ENCODE measurements around the gene CHTOP.
A peak's percentile ranks its signal among the peaks of the same experiment; 100 is the strongest.
"Not testable (repeated sequence)": the region's sequence is repeated elsewhere in the genome, so short reads cannot be mapped to it uniquely, and the experiment has no call there.

The CHTOP gene

DNA sequence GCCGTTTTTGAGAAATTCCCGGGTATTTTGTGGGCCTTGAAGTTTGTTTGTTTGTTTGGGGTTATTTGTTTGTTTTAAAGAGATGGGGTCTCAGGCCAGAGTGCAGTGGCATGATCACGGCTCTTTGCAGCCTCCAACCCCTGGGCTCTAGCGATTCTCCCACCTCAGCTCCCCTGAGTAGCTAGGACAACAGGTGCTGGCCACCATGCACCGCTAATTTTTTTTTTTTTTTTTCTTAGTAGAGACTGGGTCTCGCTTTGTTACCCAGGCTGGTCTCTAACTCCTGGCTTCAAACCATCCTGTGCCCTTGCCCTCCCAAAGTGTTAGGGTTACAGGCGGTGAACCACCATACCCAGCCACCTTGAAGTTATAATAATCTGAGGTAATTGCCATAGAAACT is 2.0 kb downstream of the CHTOP start:
- DNase-seq: no peak

DNA sequence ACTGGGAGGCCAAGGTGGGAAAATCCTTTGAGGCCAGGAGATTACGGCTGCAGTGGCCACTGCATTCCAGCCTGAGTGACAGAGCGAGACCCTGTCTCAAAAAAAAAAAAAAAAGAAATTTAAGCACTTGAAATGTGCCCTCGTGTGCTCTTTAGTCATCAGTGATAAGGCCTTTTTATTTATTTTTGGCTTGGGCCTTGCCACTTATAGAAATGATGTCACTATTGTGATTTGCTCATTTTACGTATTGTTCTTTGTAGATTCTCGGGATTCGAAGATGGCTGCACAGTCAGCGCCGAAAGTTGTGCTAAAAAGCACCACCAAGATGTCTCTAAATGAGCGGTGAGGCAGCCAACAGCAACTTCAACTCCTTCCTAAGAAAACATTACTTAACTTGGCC is 2.4 kb downstream of the CHTOP start:
- no peak for DNase-seq

DNA sequence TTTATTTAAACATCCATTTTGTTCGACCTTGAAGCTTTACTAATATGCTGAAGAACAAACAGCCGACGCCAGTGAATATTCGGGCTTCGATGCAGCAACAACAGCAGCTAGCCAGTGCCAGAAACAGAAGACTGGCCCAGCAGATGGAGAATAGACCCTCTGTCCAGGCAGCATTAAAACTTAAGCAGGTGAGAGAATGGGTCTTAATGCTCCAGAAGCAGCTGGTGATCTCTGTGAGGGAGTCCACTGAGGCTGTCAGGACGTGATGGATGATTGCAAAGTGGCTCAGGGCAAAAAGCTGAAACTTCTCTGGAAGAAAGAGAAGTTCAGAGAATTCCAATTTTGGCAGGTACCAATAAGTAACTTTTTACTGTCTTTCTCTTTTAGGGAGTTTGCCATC is 4.4 kb downstream of the CHTOP start:
- no peak for DNase-seq

DNA sequence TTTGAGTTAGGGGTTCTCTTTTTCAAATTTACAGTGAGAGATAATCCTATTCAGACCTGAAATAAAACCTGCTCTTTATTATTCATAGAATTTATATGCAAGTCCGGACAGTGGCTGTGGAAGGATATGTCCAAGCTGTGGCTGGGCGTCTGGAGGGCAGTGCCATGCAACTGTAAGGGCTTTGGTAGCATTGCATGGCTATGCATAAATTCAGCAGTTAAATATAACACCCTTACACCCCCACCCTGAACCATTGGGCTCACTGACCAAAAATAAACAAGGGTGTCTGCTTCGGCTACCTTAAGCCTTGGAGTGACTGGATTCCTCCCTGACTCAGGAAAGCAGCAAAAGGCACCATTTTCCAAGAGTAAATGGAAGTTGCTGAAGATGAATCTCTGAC is 5.4 kb downstream of the CHTOP start:
- no peak for DNase-seq

DNA sequence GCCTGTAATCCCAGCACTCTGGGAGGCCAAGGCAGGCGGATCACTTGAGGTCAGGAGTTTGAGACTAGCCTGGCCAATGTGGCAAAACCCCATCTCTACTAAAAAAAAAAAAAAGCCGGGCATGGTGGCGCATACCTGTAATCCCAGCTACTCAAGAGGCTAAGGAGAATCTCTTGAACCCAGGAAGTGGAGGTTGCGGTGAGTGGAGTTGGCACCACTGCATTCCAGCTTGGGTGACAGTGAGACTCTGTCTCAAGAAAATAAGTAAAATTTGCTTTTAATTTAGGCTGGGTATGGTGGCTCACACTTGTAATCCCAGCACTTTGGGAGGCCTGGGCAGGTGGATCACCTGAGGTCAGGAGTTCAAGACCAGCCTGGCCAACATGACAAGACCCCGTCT is 6.3 kb downstream of the CHTOP start:
- DNase-seq: not testable (repeated sequence)

GRCh38 chr1:153640861-153641260 is 7.0 kb downstream of the CHTOP start:
- DNase-seq: no peak

- no peak for DNase-seq
These were observed 8.3 kb downstream of the CHTOP start for GRCh38 chr1:153642161-153642560.

GRCh38 chr1:153643100-153643499 is 9.2 kb downstream of the CHTOP start:
- DNase-seq: no peak

DNA sequence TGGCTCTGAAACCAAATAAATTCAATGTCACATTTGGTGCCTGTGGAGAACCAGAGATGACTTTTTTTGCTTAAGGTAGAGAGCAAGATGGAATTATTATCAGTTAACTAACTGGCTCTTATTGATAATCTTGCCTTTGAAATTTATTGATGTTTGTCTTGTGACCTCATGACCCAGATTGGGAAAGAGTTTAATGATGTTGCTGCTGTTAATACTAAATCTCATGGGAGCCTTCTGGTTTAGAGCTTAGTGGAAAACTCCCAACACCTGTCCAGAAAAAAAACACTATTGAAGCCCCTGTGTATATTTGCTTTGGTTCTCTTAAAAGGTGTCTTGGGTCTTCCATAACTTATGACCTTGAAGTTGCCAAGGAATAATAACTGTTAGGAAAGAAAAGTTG is 9.9 kb downstream of the CHTOP start:
- DNase-seq: no peak

DNA sequence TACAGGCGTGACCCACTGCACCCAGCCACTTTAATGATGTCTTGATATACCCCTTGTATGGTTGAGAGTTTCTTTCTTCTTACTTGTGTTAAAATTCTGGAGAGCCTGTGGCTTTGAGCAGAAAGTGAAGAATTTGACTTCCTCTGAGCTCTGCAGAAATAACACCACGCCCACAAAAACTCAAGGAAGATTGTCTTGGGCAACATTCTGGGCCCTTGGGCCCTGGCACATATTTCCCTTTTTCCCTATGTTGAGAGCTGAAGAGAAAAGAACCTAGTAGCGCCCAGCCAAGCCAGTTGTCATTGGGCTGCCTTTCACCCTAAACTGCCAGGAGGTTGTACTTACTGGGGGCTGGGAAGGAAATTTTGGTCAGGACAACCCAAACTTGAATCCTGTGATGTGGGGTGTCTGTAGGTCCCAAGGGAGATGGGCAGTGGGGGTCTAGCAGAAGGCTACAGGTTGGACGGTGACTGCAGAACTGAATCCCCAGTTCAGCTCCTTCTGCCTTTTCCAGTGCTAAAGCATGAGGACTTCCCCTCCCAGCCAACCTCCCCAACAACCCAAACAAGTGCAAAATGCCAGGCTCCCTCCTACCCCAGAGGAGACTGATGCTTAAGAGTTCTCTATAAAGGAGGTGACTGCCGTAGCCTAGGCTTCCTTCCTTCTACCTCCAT is 12.9 kb downstream of the CHTOP start:
- peak; percentile 38 for DNase-seq

- peak; percentile 39 for DNase-seq
These were observed 13.5 kb downstream of the CHTOP start for GRCh38 chr1:153647346-153647714.

GRCh38 chr1:153648000-153648643 is 14.3 kb downstream of the CHTOP start:
- no peak for DNase-seq

- DNase-seq: peak; percentile 73
These were observed 15.4 kb downstream of the CHTOP start for GRCh38 chr1:153649137-153649862.

DNA sequence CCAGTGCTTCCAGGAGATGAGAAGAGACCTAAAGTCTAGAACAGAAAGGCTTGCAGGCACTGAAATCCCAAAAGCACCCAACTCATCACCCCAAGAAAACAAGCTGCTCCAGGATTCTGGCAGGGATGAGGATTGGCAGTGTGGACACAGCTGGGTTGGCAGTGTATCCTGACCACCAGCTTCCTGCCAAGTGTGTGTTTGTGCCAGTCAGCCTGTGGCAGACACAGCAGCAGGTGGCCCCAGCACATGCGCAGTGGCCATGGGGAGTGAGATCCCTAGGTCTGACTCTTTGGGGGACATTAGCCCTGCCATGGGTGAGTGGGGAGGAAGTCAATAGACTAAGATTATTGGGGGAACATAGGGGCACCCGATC is 16.0 kb downstream of the CHTOP start:
- DNase-seq: peak; percentile 86

DNA sequence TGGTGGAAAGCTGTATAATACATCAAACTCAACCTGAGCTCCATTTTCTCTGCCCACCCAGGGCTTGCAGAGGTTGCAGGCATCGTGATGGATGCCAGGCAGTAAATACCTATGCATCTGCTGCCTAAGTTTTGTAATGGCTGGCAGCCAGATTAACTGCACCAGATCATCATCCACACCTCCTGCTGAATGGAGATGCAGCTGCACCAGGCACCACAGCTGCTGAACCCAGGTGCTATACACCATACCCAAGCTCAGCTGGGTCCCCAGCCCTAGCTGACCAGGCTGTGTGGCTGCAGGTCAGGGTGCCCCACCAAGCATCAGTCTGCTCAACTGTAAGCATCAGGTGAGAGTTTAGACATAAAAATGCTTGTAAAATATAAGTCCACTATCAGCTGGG is 17.9 kb downstream of the CHTOP start:
- peak; percentile 17 for DNase-seq

DNA sequence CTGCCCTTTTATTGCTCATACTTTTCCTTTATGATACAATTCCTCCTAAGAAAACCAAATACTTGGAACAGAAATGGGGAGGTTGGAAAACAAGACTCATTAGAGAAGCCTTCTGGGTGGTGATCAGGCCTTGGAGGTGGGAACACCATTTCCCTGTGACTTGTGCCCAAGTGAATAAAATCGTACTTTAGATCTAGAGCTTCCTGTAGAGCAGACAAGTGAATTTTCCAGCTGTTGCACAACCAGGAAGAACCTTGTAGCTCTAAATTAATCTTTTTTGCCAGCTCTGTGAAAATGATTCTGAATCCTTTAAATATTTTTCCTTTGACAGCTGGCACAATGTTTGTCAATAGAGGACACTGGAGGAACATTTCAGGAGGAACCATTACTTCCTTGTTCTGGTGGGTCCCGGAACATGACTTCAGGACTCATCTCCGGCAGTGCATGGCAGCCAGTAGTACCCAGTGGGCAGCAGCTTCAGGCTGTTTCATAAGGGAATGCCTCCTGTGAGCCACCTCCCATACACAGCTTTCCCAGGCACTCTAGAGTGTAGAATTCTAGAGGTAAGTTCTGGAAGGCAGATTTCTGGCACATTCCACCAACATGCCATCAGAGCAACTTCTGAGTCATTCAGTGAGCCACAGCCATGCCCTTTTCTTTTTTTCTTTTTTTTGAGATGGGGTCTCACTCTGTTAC is 19.1 kb downstream of the CHTOP start:
- peak; percentile 46 for DNase-seq

DNA sequence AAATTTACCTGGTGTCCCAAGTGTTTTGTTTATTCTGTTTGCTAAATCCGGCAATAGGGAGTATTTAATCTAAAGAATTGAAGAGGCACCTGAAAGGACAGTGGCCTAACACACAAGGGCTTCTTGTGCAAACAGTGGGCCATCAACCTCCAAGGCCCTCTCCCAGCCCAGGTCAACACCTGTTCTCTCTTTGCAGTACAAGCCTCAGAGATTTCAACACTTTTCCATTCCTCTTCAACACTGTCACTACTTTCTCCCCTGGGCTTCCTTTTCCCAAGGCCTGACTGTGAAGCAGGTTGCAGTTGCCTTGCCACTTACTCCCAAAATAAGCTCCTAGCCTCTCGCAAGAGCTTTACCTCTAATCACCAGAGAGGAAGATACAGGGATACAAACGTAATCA is 21.5 kb downstream of the CHTOP start:
- DNase-seq: peak; percentile 96

DNA sequence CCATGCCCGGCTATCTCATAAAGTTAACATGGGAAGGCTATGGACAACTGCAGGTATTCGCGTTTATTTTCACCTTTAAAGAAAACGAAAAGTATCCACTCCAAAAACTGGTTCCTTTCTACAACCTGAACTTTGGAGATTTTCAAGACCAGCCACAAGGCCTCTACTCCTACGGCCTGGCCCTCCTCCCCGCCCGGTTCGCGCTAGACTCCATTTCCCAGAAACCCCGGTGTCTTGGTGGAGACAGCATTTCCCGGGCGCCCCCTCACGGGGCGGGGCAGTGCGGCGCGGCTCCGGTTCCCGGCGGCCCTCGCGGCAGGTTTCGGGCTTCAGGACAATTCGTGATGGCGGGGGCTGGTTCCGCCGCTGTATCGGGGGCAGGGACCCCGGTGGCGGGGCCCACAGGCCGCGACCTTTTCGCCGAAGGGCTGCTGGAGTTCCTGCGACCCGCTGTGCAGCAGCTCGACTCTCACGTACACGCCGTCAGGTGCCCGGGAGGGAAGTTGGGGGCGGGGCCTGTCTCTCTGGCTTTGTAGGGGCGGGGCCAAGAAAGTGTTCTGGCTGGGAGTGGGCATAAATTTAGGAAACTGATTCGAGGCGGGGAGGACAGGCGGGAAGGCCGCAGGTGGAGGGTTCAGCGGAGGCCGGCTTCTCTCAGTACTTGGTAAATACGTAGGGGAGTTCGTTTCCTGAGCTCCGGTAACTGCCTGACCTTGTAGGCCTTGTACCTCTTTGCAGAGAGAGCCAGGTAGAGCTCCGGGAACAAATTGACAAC is 24.7 kb downstream of the CHTOP start, which contains the start of gene SNAPIN:
Gene SNAPIN (plus strand): TSS at position 304 of the 775 bp plus-strand sequence. CDS start 41 bp downstream, at position 345.
- peak; percentile 94 for DNase-seq

- DNase-seq: peak; percentile 47
These were observed 25.3 kb downstream of the CHTOP start for GRCh38 chr1:153659175-153659534.

DNA sequence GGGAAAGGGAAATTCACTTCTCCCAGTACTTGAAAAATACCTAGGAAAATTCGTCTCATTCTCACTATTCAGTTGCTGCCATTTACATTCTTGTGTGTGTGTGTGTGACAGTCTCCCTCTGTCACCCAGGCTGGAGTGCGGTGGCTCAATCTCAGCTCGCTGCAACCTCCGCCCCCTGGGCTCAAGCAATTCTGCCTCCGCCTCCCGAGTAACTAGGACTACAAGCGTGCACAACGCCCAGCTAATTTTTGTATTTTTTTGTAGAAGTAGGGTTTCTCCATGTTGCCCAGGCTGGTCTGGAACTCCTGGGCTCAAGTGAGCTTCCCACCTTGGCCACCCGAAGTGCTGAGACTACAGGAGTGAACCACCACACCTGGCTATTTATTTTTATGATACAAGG is 25.8 kb downstream of the CHTOP start:
- DNase-seq: no peak

GRCh38 chr1:153661111-153661708 is 27.3 kb downstream of the CHTOP start:
- DNase-seq: peak; percentile 48

- no peak for DNase-seq
These were observed 28.4 kb downstream of the CHTOP start for GRCh38 chr1:153662269-153662668.
